G401 (cell line): ENCODE results near the gene DTX4. TPM values are rescaled to one million over a fixed set of nuclear protein-coding genes. Genes with fewer than 3 reads are reported as not detected.

ENCODE experiments used
- DNase-seq: peaks from one replicate; pipeline ENCODE4 v3.0.0-alpha.2; 2015; ENCODE audit warnings: low spot score
- in situ Hi-C: cut with HindIII; loops from 2 replicates; pipeline ENCODE4 v1.10.0; 2016; ENCODE audit warnings: low sequenced_read_pairs, mixed read lengths
- total RNA-seq: library from RNA; depleted of rRNA; stranded (reverse); fragments of >200 nt; shearing (Covaris generic); gene quantifications from 2 replicates; pipeline ENCODE4 v1.2.3, GENCODE V29; 2014

Gene DTX4
- total RNA-seq, 1 experiment from 2014 or later, result 3.7 TPM

DNA sequence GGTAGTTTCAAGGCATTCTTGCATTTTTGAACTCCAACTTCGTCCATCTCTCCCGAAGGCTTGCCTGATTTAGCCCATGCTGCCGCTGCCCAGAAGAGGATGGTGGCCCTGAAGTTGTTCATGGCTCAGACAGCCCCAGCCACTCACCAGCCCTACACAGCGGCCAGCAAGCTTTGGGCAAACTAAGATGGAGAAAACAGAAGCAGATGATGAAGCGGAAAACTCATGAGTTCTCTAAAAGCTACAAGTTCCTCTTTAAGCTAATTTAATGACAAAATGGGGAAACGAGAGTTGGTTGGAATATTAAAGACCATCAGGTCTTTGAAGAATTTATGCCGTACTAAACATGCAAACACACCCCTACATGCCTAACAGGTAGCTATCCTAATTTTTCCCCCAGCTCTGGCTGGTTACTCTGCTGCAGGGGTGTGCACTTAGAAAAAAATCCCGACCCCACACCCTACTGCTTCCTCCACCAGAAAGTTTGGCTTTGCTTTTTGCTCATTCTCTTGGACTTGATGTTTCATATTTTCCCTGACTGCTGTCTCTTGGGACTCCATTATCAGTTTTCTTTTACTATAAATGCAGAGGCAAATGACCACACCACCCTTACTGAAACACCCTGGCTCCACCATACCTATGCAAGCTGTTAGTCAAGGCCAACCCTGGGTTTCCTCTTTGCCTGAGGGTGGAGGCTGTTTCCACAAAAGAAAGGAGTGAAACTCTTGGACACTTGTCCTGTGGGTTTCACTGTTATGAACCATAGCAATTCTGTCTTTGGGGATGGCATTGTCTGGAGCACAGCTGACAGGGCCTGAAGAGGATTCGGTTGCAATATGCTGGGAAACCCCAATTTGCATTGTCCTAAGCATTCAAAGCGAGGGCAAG, 41.1 kb downstream of the DTX4 start, which contains the start of gene MPEG1:
MPEG1 (minus strand) TSS at position 184 of the 888 bp plus-strand sequence; CDS start at position 122, 62 bp downstream.
- in situ Hi-C loops, result no loop called here
- no peak for DNase-seq

- in situ Hi-C loops, result no loop called here
Observed at GRCh38 chr11:59214141-59214893, 42.4 kb downstream of the DTX4 start.

GRCh38 chr11:59216641-59217564, 45.0 kb downstream of the DTX4 start:
- in situ Hi-C loops, result no loop called here
- no peak for DNase-seq

More at GRCh38 chr11:59214141-59214893, 42.4 kb downstream of the DTX4 start:
- DNase-seq, result no peak

DNA sequence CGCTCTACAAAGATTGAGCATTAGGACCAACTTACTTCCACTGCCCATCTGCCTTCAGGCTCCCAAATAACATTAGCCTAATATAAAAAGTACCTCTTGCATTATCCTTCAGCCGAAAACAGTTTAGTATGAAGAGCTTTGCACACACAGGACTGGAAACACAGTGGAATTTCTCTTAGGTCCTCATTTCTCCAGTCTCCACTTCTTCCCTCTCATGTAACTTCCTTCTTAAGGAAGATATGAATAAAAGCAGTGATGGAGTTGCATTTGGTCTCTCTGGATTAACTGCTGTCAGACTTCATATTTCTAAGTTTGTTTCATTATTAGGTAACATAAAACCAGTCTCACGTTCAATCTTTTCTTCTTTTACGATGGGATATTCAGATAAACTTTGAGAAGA, 46.4 kb downstream of the DTX4 start:
- DNase-seq, result no peak
- in situ Hi-C loops, result no loop called here

- no peak for DNase-seq
- in situ Hi-C loops, result no loop called here
Observed at GRCh38 chr11:59218893-59219292, 47.0 kb downstream of the DTX4 start.

DNA sequence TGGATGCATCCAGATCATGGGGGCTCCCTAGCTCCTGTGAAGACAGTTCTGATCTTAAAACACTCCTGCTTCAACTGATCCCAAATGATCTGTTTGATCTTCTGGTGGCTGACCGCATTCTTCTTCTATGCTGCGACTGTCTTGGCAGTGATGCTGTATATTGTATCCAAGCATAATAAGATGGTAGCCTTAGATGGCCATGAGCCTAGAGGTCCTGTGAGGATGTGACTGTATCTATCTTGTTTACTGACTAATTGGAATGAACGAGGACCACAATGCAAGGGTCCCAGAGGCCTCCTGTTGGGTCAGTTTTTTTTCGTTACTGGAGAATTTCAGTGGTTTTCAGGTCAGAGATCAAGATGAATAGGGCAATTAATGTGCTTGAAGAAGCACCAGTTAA, 47.9 kb downstream of the DTX4 start:
- no peak for DNase-seq

DNA sequence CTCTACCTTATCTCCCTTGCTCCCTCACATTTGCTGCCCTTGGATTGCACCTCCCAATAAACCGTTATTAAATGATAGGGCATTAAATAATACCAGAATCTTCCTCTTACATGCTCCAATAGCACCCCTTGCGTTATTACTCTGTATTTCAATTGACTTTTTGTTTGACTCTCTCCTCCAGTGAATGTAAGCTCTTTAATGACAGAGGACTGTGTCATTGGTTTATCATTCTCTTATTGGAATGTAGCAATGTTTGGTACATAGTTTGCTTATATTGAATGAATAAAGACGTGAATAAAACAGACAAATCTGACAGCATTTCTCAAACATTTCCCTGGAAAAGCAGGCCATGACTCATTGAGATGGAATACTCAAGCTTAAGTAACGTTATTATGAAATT, 49.5 kb downstream of the DTX4 start:
- in situ Hi-C loops, result no loop called here
- DNase-seq, result no peak

More for the DNA sequence above, 47.9 kb downstream of the DTX4 start:
- in situ Hi-C loops, result no loop called here

DNA sequence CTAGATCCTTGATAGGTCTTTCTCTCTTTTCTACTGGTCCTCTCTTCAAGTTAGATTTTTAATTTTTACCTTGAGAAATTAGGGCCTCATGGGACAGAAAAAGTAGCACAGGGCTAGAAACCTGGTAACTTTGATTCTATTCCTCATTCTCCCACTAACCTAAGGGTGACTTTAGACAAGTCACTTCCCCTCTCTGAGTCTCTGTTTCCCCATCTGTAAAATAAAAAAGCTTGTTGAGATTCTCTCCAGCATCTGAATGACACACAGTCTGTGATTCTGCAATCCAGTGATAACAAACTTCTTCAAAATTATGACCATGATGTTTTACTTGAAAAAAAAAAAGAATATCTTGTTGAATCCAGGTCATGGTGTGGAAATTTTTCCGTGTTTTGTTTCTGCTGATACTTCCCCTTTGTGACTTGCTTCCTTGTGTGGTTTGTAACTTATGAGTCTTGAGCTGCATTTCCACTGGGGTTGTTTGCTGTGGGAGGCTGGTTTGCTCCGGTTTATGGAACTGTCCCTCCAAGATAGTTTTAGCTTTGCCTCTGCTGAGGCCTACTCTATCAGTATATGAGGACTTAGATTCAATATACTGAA, 50.6 kb downstream of the DTX4 start:
- DNase-seq, result no peak
- in situ Hi-C loops, result no loop called here

- in situ Hi-C loops, result no loop called here
- DNase-seq, result no peak
Observed at GRCh38 chr11:59223177-59223576, 51.2 kb downstream of the DTX4 start.

GRCh38 chr11:59223611-59224010, 51.7 kb downstream of the DTX4 start:
- DNase-seq, result no peak
- in situ Hi-C loops, result no loop called here

DNA sequence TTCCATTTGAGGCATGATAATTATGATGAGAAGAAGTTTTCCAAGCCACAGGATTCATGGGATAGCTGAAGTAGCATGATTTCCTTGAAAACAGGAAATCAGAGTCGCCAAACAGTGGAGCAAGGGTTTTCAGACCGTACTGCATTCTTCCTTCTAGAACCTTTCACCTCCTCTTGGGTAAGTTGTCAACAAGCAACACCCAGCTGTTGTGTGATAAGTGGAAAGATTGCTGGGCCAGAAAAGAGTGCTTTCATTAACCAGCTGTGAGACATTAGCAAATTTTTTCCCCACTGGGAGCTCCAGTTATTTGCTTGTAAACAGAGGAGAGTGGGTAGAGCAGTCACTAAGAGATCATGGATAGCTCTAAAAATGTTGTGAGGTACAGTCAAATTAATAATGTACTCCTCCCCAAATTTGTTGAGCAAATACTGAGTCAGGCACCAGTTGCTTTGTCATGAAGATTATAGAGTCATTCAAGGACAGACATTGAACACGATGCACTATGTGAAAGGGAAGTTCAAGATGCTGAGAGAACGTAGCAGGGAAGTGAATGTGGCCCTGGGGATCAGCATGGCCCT, 52.5 kb downstream of the DTX4 start:
- DNase-seq, result no peak
- in situ Hi-C loops, result no loop called here

DNA sequence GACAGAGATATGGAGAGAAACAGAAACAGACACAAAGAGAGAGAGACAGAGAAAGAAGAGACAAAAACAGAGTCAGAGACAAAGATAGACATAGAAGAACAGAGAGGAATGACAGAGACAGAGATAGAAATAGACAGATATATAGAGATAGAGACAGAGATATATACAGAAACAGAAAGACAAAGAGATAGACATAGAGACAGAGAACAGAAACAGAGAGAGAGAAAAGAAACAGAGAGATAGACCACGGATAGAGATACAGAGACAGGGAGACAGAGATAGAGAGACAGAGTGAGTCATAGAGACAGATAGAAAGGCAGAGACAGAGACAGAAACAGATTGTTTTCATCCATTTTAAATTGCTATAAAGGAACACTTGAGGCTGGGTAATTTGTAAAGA, 53.1 kb downstream of the DTX4 start:
- in situ Hi-C loops, result no loop called here
- no peak for DNase-seq

- in situ Hi-C loops, result no loop called here
- no peak for DNase-seq
Observed at GRCh38 chr11:59226396-59226795, 54.5 kb downstream of the DTX4 start.

- in situ Hi-C loops, result no loop called here
Observed at GRCh38 chr11:59240322-59240721, 68.4 kb downstream of the DTX4 start.

DNA sequence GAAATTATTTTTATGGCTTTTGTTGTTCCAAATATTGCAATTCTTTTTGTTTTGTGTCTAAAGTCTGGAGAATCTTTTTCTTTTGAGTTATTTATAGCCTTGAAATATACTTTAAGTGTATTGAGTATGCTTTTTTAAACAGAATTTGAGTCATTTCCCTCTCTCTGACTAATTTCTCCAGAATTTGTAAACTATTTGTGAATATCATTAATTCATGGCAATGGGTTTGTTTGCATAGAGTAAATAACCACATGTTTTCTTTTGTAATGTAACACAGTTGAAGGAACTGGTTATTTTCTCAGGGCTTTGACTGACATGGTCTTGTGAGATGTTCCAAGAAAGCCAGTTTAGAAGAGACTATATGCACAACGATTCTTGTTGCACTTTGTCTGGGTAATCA, 71.7 kb downstream of the DTX4 start:
- in situ Hi-C loops, result no loop called here
- no peak for DNase-seq

More at GRCh38 chr11:59240322-59240721, 68.4 kb downstream of the DTX4 start:
- no peak for DNase-seq

GRCh38 chr11:59247531-59248227, 75.7 kb downstream of the DTX4 start:
- DNase-seq, result no peak
- in situ Hi-C loops, result no loop called here

- no peak for DNase-seq
- in situ Hi-C loops, result no loop called here
Observed at GRCh38 chr11:59249535-59249934, 77.6 kb downstream of the DTX4 start.

- DNase-seq, result no peak
- in situ Hi-C loops, result no loop called here
Observed at GRCh38 chr11:59253001-59253400, 81.1 kb downstream of the DTX4 start.
